ENCODE data around the gene BCAR1.

The BCAR1 gene

DNA sequence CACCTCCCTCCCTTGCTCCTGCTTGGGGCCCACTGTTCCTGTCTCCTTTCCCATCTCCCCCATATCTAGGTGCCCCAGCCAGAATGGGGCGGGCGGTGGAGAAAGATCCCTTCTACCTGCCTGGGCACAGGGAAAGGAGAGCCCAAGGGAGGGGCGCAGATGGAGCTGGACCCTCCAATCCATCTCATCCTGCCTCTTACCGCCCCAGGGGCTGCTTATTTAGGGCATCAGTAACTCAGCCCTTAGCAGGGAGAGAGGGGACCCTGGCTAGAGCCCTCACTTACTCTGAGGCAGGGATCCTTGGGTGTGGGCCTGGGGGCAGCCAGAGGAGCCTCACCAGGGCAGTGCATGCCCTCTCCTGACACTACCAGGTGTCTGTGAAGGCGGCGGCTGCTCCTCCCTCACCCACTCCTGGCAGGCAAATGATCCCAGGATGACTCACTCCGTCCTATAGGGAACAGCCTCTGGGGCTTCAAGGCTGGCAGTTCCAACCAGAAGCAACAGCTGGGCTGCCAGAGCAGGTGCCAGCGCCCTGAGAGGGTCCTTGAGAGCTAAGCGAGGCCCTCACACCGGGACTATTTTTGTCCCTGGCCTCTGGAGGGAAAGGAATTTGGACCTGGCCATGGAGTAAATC lies 16.3 kb upstream of the BCAR1 start:
- no peak for DNase-seq

DNA sequence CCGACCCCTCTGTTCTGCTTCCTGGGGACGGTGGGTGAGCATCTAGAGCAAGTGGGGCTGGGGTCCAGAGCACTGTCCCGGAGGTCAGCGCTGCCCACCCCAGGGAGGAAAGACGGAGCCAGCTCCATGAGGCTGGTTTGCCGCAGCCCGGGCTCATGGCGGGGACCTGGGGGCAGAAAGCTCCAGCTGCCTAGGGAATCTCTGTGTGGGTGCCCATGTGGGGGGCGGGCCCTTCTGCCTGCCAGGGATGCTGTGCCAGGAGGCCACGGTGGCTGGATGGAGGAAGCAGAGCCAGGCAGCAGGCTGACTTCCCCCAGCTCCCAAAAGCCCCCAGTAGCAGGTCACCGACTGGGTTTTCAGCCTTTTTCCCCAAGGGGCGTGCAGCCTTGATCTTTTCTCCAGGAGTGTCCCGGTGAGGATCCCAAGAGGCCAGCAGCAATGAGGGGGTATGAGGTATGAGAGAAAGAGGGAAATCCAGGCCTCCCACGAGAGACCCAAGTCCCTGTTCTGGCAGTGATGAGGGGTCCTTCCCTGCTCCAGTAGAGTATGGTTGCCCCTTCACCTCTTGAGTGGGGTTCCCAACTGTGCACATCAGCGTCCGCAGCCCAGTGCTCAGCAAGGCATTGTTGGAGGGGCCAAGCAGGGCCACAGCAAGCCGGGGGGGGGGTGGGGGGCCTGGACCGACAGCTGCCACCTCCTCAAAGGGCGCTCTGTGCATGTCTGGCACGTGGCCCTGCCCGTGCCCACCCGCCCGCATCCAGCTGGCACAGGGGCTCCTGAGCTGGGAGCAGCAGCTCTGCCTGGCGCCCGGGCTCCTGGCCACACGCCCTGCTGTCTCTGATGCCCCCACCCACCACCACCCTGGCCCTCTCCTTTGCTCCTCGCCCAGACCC lies 15.6 kb upstream of the BCAR1 start:
- no peak for DNase-seq

DNA sequence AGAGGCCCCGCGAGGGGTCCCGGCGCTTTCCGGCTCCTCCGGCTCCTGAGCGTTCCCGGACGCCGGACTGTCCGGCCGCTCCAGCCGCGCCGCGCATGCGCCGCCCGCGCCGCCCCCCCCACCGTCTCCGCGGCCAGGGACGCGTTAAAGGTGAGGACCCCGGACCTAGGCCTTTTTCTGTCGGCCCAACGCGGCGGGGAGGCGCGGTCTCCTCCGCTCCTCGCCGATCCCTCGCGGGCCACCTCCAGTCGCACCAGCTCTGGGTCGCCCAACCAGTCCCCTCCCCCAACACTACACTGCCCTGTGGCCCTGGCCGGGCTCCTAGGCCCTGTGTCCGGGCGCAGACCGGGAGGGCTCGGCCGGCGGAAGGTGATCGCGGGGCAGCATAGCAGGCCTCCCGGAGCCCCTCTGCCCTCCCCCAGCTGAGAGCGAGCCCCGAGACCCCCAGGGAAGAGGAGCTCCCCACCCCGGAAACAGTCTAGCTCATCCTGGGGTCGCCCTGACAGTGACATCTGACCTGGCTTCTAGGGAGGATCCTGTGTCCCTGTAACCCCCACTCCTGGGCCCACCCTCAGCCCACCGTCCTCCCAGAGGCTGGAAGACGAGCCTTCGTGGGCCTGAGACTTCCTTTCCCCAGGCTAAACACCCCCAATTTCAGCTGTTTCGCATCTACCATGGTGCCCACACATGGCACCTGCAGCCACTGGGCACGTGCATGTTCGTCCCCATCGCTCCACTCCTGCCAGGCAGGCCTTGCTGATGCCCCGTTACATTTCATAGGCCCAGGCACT lies 14.7 kb upstream of the BCAR1 start:
- peak; percentile 60 for DNase-seq

DNA sequence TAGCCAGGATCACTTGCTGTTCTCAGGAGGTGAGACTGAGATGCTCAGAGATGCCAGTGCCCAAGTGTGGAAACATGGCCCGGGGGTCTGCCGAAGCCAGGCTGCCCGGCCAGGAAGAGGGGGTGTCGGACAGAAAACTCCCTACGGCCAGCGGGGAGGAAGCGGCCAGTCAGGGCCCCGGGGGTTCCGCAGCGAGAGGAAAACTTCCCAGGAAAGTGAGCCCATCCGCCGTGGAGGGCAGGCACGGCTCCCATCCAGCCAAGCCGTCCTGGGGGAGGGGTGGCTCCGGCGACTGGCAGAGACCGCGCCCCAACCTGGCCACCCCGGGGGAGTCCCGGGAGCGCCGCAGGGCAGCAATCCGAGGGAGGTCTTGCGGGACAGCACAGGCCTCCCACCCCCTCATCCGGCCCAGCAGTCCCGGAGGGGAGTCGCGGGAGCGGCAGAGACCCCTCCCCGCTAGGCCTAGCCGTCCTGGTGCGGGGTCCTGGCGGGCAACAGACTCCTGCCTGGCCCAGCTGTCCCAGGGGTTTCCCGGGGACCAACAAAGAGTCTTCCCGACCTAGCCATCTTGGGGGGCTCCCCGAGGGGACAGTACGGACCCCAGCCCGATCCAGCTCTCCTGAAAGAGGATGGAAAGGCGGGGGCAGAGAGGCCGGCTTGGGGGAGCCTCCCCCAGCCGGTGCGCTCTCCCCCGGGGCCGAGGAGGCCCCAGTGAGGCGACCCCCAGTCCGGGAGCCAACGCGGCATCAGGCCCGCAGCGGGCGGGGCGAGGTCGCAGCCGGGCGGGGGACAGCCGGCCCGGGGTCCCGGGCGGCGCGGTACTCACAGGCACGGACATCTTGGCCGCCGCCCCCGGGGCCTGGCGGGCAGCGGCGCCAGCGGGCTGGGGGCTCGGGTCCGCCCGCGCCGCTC lies 13.8 kb upstream of the BCAR1 start:
- DNase-seq: no peak

DNA sequence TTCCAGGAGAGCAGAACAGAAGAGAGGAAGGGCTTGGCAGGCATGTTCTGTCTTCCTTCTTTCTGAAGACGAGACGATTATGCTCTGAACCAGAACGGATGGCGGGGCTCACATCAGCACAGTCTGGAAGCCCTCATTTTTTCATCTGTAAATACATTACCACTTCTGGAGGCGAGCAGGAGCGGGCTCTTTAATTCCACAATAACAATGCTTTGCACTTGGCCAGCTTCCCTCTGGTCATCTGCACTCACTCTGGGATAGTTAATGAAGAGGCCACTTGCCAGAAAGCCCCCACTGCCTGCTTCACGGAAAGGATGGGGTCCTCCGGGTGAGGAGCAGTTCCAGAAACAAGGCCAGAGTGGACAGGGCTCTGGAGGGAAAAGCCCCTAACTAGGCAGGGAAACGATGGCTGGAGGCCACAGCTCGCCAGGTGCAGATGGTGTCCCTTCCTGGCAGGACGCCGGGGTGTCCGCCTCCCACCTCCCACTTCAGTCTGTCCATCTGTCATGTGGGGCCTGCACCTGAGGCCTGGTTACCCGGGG lies 13.1 kb upstream of the BCAR1 start:
- no peak for DNase-seq

DNA sequence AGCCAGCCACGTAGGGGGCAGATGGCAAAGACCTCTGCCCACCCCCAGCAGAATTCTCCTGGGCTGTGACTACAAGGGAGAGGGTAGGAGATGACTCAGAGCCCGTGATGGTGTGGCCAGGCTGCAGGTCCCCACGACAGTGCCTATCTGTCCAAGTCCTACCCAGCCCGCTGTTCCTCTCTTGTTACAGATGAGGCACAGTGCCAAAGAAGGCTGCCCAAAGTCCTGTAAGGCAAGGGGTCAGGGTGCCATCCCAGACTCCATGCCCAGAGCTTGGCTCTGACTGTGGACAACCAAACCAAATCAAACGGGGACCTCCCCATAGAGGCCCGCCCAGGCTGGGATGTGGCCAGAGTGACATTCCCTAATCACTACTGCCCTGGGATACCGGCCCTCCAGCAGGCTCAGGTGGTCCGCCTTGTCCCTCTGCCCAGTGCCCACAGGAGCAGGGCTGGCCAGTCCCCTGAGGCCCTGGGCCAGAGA lies 12.6 kb upstream of the BCAR1 start:
- no peak for DNase-seq

DNA sequence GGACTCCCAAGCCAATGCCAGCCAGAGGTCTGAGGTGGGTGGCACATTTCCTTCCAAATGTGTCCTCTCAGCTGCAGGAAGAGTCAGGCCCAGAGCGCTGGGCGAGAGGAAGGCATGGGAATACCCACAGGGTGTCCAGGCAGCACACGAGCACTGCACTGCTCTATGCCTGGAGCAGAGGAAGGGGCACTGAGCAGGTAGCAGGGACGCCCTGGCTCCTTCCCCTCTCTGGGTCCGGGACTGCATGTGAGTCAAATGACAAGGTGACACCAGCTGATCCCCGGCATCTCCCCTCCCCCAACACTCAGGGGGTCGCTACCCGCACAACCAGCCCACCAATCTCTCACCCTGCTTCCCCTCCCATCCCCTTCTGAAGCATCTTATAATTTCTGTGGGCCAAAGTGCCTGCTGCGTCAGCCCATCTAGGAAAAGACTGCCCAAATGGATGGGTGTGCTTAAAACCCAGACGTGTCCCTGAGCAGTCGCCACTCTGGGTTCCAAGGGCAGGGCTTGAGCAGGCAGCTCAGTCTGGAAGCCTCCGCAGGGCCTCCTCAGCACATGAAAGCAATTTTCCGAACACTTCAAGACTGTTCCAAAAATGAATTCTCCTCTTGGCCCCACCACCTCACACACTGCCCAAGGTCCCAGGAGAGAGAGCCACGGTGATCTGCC lies 12.0 kb upstream of the BCAR1 start:
- DNase-seq: no peak

DNA sequence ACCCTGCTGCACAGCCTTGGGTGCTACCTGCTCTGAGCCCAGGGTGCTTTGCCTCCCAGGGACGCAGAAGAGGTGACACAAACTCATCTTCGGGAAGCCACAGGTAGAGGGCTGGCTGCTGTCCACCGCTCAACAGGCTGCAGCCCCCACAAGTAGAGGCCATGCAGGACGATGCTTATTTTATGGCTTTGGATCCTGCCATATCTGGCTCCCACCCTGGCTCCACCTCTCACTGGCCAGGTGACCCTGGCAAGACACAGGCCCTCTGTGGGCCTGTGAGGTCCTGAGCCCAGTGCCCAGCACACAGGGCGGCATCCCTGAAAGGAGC lies 11.3 kb upstream of the BCAR1 start:
- no peak for DNase-seq

DNA sequence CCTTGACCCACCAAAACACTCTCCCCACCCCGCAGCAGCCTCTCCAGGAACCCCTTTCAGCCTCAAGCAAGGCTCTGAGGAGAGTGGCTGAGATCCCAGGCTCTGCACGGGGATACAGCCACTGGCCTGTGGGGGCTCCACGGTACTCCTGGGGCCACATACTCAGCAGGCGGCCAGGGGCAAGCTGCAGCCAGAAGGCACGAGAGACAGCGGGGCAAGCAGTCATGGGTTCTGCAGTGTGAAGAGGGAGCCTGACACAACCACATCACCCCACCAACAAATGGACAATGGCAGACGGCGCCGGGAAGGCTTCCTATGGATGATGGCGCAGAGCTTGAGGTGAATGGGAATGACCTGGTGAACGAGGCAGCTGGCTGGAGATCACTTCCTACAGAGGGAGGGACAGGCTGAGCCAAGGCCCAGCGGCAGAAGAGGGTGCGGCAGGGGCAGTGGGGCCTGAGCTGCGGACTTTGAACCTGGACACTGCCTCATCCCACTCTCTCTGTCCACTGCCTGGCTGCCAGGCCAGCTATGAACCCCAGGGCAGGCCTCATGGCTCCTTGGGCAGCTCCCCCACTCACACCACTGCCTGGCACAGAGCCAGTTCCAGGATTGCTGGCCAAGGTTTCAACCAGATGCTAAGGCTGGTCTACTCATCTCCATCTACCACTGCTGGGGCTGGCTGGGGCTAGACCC lies 10.8 kb upstream of the BCAR1 start:
- no peak for DNase-seq

DNA sequence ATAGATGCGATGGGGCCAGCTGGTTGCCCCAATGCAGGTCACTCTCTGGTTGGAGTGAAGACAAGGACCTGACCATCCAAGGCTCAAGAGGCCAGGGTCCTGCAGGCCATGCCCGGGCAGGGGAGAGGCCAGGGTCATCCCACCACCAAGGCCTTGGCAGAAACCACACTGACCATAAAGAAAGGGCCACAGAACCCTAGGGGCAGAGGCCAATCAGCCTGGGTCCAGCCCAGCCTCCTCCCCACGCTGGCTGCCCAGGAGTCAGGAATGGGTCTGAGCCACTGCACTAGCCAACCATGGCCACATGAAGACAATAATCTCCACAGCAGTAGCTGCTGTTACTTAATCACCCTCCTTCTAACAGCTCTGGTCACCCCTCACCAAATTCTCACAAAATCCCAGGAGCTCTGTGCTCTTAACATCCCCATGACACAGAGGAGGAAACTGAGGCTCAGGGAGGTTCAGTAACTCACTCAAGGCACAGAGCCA lies 10.2 kb upstream of the BCAR1 start:
- DNase-seq: no peak

DNA sequence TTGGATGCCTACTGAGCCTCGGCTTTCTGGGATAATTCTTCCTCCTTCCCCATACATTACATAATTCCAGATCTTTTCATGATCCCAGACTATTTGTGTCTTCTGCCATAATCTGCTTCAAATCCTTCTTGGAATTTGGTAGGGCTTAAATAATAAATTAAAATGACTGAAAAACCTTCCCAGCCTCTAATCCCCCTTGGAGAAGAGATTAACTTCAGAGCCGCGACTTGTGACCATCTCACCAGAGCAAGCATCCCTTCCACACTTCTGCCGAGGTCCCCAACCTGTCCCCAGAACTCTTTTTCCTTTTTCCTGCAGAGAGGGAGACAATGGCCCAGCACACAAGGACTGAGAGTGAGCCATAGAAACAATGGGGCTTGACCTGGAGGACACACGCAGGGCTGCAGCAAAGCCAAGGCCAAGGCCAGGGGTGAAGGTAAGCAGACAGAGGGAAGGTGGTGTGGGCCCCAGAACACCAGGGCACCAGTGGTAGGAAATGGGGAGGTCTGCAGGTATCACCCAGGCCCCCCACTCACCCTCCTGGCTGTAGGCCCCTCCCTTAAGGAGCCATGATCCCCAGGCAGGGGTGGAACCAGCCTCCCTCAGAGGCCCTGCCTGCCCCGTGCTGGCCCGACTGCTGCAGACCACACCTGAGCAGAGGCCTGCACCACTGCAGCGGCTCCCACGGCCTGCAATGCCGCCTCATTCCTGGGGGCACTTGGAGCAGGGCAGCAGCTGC lies 9.6 kb upstream of the BCAR1 start:
- no peak for DNase-seq

DNA sequence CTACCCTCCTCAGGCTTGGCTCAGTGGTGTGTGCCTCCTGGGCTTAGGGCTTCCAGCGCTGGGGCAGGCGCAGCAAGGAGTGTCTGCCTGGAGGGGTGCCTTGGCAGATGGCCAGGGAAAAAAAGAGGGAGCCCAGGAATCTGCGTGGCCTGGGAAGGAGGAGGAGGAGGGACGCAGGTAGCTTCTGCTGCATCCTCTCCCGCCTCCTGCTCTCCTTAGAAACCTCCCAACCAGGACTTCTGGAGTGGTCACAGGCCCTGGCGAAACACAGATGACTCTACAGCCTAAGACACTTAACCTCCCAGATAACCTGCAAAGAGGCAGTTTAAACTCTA lies 7.3 kb upstream of the BCAR1 start:
- DNase-seq: no peak

DNA sequence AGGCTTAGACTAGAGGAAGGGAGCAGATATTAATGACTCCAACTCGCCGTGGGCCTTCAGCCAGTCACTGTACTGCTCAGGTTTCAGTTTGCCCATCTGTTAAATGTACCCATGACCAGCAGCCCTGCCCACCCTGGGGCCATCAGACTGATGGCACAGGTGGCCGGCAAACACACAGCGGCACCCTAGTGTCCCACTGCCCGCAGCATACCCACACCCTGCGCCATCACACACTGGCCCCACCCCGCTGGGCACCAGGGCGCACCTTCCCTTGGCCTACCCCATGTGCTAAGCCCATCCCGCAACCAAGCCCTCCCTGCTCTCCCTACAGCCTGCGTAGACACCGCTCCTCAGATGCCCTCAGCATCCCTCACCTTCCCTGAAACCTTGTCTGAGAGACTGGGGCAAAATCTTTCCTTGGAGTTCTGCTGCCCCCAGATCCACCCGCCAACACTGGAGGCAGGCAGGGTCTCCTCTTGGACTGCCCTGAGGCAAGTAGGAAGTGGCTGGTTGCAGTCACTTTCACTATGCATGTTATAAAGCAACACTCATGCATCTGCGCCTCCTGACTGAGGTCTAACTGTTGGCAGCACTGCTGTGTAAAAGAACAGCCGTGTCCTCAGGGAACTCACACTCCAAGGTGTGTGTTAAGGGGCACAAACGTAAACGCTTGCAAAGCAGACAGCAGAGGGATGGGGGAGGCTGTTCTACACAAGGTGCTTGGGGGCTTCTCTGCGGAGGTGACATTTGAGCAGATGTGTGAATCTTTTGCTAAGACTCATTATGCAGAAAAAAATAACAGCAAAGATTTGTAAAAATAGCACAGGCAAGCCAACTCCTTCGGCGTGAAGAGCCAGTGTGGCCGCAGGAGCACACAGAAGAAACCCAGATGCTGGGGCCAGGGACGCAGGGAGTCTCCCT lies 6.7 kb upstream of the BCAR1 start:
- DNase-seq: no peak

DNA sequence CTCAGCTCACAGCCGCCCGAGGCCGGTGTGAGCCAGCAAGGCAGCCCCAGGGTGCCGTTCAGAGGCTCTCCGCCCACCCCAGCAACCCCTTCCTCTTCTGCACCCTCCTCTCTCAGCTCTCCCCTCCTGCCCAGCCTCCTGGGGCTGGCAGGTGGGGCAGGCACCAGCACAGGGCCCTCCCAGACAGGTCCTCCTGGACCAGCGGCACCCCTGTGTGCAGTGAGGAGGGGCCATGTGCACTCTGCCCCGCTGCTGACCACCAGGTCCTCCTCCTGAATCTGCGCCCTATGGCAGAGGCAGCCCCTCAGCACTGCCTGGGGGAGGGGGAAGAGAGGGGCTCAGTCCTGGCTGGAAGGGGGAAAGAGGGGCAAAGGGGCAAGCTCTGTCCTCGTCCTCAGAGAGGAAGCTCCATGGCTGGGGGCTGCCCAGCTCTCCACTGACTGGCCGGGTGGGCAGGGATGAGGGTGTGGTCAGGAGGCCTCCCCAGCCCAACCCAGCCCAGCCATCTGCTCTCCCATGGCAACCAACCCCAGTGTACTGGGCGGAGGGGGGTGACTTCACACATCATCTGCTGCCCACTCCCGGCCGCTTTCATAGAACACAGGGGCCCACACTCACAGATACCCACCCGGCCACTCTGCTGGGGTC lies 5.4 kb upstream of the BCAR1 start:
- DNase-seq: no peak

DNA sequence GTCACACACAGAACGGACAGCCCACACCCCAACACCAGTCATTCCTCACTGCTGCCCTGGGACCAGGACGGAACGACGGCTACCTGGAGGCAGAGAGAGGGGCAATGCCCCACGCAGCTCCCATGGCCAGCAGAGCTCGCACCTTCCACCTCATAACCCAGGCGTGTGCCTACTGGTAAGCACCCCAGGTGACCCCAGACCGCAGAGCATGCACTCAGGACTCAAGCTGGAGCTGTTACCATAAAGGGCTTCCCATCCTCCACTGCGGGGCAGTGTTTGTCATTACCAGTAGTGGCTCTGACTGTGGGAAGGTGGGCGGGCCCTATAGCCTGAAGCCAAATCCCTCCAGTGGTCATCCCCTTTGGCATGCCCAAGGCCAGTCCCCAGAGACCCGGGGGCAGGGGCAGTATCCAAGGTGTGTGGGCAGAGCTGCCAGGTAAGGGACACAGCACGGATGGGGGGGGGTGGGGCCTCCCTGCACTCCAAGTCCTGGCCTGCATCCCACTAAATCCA lies 4.7 kb upstream of the BCAR1 start:
- no peak for DNase-seq

DNA sequence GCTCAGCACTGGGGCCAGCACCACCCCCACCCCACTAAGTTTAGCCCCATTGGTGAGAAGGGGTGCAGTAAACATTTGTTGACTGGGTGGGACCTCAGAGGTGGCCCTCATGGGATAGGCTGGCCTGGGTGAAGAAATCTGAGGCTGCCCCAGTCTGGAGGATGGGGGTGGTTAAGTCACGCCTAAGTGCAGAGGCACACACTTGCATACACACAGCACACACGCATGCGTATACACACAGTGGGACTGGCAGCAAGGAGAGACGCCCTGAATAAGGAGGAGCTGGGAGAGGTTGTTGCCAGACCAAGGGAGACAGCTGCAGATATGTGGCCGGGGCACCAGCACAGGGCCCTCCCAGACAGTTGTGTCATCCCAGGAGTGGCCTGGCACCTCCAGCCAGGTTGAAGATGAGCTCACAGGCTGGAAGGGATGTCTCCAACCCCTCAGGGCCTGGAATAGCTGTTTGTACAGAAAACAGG lies 3.0 kb upstream of the BCAR1 start:
- no peak for DNase-seq

DNA sequence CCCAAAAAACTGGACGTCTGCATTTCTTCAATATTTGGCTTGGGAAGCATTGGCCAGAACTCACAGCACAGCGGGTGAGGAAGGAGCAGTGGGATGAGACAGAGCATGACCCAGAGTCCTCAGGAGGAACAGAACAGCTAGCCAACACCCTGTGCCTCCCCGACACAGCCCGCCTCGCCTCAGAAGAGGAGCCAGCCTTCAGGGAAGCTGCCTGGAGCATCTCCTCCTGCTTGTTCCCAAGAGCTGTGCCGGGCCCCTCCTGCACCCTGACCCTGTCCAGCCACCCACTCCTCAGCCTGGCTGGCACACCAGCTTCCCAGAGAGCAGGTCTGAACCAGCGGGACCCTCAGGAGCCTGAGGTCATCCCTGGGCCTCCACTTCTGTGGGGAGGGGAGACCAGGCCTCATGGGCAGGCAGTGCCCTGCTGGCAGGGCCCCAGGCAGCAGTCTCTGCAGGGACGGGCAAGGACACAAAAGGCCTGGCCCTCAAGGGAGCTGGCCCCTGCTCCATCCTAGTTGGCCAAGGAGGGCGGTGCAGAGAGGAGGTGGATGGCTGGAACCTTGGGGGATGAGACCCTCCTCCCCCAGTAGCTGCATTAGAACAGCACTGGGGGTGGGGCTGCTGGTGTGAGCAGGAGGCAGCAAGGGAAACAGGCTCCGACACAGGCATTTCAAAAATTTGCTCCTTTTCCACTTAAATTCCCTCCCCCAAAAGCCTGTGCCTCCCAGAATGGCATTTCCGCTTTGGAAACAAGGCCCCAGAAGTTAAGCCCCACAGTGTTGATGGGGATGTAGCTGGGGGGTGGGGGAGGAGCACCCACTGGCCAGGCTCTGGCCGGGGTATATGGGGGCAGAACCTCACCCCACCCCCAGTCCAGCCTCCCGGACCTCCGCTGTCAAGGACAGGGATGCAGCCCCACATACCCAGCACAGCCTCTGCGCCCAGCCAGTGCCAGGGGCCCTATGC lies 1.8 kb upstream of the BCAR1 start:
- no peak for DNase-seq

Data from stimulated activated CD8-positive, alpha-beta memory T cell treated with anti-CD3 and anti-CD28 coated beads, Interleukin-4, amount 100 ng/mL, for 48 hours (primary cell).